GM12872 (cell line): Measurements from ENCODE around the gene ENTPD2.

Experiments used
- TF ChIP-seq, protein P1 (sequence below): IDR thresholded peaks from 3 replicates; pipeline ENCODE4 v1.5.1; 2011; ENCODE audit warnings: low read depth, mild to moderate bottlenecking, low read length, moderate library complexity; ENCODE audit not compliant: insufficient read depth

The ENTPD2 gene

DNA sequence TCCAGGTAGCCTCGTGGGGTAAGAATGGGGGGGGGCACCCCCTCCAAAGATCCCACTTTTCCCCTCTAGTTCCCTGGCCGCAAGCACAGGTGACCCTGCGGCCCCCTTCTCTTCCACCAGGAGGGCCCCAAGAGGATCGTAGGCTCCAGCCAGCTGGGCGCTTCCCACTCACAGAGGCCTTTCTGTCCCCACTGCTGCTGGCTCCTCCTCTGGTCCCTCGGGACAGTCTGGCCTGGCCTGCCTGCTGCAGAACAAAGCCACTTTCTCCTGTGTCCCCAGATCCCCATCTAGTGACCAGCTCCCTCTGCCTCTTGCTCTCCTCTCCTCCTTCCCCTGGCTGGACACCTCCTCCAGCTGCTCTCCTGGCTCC lies 17.0 kb upstream of the ENTPD2 start:
- TF ChIP-seq, protein P1, sequence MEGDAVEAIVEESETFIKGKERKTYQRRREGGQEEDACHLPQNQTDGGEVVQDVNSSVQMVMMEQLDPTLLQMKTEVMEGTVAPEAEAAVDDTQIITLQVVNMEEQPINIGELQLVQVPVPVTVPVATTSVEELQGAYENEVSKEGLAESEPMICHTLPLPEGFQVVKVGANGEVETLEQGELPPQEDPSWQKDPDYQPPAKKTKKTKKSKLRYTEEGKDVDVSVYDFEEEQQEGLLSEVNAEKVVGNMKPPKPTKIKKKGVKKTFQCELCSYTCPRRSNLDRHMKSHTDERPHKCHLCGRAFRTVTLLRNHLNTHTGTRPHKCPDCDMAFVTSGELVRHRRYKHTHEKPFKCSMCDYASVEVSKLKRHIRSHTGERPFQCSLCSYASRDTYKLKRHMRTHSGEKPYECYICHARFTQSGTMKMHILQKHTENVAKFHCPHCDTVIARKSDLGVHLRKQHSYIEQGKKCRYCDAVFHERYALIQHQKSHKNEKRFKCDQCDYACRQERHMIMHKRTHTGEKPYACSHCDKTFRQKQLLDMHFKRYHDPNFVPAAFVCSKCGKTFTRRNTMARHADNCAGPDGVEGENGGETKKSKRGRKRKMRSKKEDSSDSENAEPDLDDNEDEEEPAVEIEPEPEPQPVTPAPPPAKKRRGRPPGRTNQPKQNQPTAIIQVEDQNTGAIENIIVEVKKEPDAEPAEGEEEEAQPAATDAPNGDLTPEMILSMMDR = no peak

DNA sequence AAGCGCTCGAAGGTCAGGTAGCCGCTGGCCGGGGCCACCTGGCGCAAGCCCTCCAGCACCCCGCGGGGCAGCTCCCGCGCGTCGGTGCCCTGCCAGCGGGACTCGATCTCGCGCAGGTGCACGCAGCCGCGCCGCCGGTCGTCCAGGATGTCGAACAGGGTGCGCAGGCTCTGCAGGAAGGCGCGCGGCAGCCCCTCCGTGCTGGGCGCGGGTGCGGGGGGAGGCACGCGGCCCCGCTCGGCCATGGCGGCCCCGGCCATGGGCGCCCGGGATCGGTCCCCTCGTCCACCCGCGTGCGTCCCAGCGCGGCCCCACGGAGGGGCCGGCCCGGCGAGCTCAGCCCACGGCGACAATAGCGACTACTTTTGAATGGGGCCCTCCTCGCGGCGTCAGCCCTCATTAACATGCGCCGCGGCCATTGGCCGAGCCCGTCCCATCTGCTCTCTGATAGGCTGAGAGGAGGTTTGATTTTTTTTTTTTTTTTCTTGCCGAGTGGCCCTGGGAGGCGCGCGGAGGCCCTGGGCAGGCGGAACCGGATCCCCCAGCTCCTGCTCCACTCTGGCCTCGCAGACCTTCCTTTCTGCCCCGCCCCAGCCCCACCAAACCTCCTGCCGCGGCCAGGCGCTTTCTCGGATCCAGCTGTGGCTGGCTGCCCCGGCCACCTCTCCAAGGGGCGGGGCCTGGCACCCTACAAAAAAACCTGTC lies 16.5 kb upstream of the ENTPD2 start, which contains the start of gene SAPCD2:
Gene SAPCD2 (minus strand): TSS at position 357 of the 705 bp plus-strand sequence. CDS start 97 bp downstream, at position 260.
- TF ChIP-seq, protein P1 = no peak

DNA sequence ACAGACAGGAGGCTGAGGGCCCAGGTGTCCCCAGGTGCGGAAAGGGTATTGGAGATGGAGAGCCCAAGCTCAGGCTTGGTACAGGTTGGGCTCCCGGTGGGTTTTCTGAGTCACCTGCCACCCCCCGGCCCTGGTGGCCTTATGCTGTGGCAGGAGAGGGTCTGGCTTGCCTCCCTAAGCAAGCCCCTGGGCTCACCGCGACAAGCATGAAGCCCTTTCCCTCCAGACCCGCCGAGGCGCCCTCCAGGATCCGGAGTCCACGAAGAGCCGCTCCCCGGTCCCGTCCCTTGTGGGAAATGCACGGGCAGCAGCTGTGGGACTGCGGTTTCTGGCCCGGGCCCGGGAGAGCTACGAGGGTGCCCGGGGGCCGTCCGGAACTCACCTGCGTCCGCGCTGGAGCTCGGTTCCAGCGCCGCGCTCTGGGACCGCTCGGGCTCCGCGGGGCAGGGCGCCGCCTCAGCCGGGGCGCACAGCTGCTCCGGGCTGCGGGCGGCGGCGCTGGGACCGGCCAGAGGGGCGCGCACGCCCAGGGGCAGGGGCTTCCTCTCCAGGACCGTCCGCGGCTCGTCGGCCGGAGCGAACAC lies 15.7 kb upstream of the ENTPD2 start:
- TF ChIP-seq, protein P1 = no peak

DNA sequence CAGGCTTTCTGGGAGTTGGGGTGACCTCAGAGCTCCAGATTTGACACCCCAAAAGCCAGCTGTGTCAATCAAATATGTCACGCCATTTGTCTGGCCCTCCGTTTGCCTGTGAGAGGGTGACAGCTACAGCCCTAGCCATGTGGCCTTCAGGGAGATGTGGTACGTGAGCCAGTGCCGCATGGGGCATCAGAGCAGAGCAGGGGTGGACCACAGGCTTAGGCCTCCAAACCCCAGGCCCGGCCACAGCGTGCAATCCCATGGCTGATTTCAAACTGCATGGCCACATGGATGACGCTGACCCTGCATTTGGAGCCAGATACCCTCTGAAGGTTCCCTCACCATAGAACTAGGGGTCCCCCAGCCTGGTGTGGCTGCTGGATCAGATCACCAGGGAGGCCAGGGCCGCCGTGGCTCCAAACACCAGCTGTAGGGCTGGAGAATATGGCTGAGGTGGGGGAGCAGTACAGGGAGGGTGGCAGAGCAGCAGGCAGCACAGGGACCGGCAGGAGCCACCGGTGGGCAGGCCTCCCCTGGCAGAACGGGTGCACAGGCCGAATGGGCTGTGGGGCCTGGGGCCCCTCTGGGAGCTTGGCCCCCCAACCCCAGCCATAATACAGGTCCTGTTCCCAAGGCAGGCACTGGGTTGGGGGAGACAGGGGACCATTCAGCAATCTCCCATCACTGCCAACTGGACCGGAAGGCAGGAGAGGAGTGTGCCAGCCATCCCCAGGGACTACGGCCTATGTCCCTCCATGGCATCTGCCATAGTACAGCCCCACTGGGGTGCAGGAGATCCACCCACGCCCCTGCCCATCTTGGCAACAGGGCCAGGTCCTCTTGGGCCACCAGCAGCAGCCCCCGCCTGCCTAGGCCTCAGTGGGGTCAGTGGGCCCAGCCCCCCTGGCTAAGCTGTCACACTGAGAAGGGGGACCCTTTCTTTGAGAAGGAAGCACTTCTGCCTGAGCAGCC lies 15.0 kb upstream of the ENTPD2 start:
- TF ChIP-seq, protein P1 = no peak

DNA sequence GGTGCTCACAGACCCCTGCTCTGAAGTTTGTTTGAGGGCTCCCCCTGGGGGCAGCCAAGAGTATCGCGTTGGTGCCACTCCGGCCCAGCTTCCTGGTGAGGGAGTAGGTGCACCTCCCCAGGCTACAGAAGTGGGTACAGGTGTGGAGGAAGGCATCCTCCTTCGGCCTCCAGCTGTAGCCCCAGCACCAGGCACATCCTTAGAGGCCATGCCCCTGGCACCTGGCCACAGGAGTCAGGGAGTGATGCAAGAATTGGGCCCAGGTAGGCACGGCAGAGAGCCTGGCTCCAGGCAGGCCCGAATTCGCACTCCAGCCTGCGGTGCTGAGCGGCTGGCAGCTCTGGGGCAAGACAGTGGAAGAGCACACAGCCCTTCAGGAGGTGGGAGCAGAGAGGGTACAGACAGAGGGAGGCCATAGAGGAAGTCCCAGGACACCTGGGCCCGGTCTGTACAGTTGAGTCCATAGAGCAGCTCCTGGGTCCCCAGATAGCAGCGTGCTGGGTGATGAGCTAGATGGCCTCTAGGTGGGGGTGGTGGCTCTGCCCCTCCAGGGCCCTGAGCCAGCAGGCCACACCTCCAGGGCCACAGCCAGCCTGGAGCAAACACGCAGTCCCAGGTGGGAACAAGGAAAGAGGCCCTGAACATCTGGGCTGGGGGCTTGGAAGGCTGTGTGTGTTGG lies 14.1 kb upstream of the ENTPD2 start:
- TF ChIP-seq, protein P1 = peak; percentile 84

DNA sequence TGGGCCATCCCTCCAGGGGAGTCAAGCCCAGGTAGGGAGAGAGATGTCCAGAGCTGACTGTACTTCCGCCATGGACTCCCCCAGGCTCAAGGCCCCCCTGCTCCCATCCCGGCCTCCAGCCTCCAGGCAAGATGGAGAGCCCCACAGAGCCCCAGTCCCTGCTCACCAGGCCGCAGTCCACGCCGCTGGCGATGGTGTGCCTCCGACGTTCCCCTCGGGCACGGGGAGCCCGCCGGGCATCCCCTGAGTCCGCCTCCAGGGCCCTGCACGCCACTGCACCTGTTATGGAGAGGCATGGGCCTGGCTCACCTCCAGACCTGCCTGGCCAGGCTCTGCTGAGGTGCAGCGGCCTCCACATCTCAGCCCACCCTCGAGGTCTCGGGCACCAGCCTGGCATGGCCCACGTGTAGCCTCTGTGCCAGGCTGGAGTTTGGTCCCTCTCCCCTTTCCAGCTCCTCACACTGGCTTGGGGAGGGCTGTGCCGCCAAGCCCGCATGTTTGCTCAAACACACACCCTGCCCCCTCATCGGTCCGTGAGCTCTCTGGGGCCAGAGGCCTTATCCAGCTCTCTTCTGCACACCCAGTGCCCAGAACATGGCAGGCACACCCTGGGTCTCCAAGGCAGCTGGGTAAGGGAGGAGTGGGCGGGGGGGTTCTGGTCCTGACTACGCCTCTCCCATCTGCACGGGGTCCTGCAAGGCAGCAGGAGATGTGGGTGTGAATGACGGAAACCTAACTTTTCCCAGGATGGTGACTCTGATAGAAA lies 12.4 kb upstream of the ENTPD2 start:
- TF ChIP-seq, protein P1 = no peak
